ENCODE measurements around the gene SPATA25. TPM values are rescaled to one million over a fixed set of nuclear protein-coding genes. Genes with fewer than 3 reads are reported as not detected.

SPATA25 gene
- polyA plus RNA-seq, 1 donor from 2014 or later, result 5.1 TPM

- no peak overlapping the region for H3K4me3 ChIP-seq (ENCODE audit: low read length)
- H3K36me3 ChIP-seq (ENCODE audit: insufficient read depth, low read length), result no peaks in the 10 kb centered on the region
These were observed 10.3 kb upstream of the SPATA25 start for GRCh38 chr20:45897692-45898091.

GRCh38 chr20:45897289-45897688 lies 9.9 kb upstream of the SPATA25 start:
- Histone ChIP-seq H4K20me1 (ENCODE audit: insufficient read depth) (no peaks in the 10 kb centered on the region), H3K27me3 (ENCODE audit: insufficient read depth, low read depth, low read length) (no peaks in the 10 kb centered on the region), H3K4me3 (ENCODE audit: low read length) (no peak overlapping the region), H3K4me2 (ENCODE audit: low read length) (no peak overlapping the region), H3K79me2 (replicated peaks; ENCODE audit: insufficient read depth, low read length) (no peaks in the 10 kb centered on the region), H3K9ac (ENCODE audit: low read length) (no peak overlapping the region), H2AFZ (ENCODE audit: low read depth, low read length) (no peak overlapping the region), H3K27ac (ENCODE audit: low read length) (no peak overlapping the region), H3K9me2 (ENCODE audit: insufficient read depth, low read length) (no peaks in the 10 kb centered on the region), H3F3A (ENCODE audit: insufficient read depth, low read length, poor library complexity, severe bottlenecking) (no peaks in the 10 kb centered on the region), H3K9me3 (ENCODE audit: low read length) (no peaks in the 10 kb centered on the region), H3K36me3 (ENCODE audit: insufficient read depth, low read length) (no peaks in the 10 kb centered on the region)
- TF ChIP-seq MXI1 (conservative IDR thresholded peaks at IDR 0.05; ENCODE audit: poor library complexity, severe bottlenecking) (no peak), POLR2AphosphoS5 (IDR thresholded peaks at IDR 0.05) (no peak), SMC3 (conservative IDR thresholded peaks at IDR 0.05; ENCODE audit: poor library complexity) (no peak), EP300 (conservative IDR thresholded peaks at IDR 0.05; ENCODE audit: poor library complexity, severe bottlenecking) (no peak), CTCF (IDR thresholded peaks at IDR 0.05; ENCODE audit: poor library complexity, severe bottlenecking) (no peak), EZH2 (IDR thresholded peaks at IDR 0.05; ENCODE audit: borderline replicate concordance, insufficient read depth, low read length, poor library complexity, severe bottlenecking) (no peak), REST (IDR thresholded peaks at IDR 0.05; ENCODE audit: borderline replicate concordance) (no peak)

More at GRCh38 chr20:45897692-45898091, 10.3 kb upstream of the SPATA25 start:
- H3K27ac ChIP-seq (ENCODE audit: low read length), result no peak overlapping the region
- no peaks in the 10 kb centered on the region for H3K79me2 ChIP-seq (replicated peaks; ENCODE audit: insufficient read depth, low read length)
- H4K20me1 ChIP-seq (ENCODE audit: insufficient read depth), result no peaks in the 10 kb centered on the region
- no peaks in the 10 kb centered on the region for H3K9me2 ChIP-seq (ENCODE audit: insufficient read depth, low read length)
- TF ChIP-seq RAD21 (conservative IDR thresholded peaks at IDR 0.05) (no peak), POLR2AphosphoS5 (IDR thresholded peaks at IDR 0.05) (no peak), TAF1 (IDR thresholded peaks at IDR 0.05; ENCODE audit: low read depth) (no peak), REST (IDR thresholded peaks at IDR 0.05; ENCODE audit: borderline replicate concordance) (no peak), CTCF (IDR thresholded peaks at IDR 0.05; ENCODE audit: poor library complexity, severe bottlenecking) (no peak), EZH2 (IDR thresholded peaks at IDR 0.05; ENCODE audit: borderline replicate concordance, insufficient read depth, low read length, poor library complexity, severe bottlenecking) (no peak), EP300 (conservative IDR thresholded peaks at IDR 0.05; ENCODE audit: poor library complexity, severe bottlenecking) (no peak)
- H3F3A ChIP-seq (ENCODE audit: insufficient read depth, low read length, poor library complexity, severe bottlenecking), result no peaks in the 10 kb centered on the region
- H3K27me3 ChIP-seq (ENCODE audit: insufficient read depth, low read depth, low read length), result no peaks in the 10 kb centered on the region
- H2AFZ ChIP-seq (ENCODE audit: low read depth, low read length), result no peak overlapping the region
- no peak overlapping the region for H3K4me2 ChIP-seq (ENCODE audit: low read length)
- H3K9ac ChIP-seq (ENCODE audit: low read length), result no peak overlapping the region
- H3K9me3 ChIP-seq (ENCODE audit: low read length), result no peaks in the 10 kb centered on the region

Measured in neural cell (in vitro differentiated cells).